K562 (cell line): ENCODE results near the gene CLDN14. TPM values are rescaled to one million over a fixed set of nuclear protein-coding genes. Genes with fewer than 3 reads are reported as not detected.
A peak's percentile ranks its signal among the peaks of the same experiment; 100 is the strongest.

Experiments used
- ATAC-seq: fragments of 200-7000 bp; cut with Tn5 transposase; 3 replicates; pipeline ENCODE4 v1.9.1; 2020; ENCODE audit warnings: moderate library complexity
- BruUV-seq: library from RNA; stranded (reverse); fragments of 400-500 nt; replicated peaks from 2 replicates; lab custom pipeline; 2021; lab: Mats Ljungman, UMichigan
- CTCF ChIA-PET: fragments of 300-600 bp; formaldehyde crosslinking; extraction: SDS; loops from one replicate; lab custom pipeline; 2021; ENCODE audit warnings: low intra/inter-chr PET ratio; lab: Yijun Ruan, JAX
- POLR2A ChIA-PET: fragments of 300-600, 350-650 bp; sonication (Branson Sonifier 250); formaldehyde crosslinking; extraction: SDS; loops from one replicate; lab custom pipeline; 2021; ENCODE audit warnings: antibody characterized with exemption, inconsistent platforms; lab: Yijun Ruan, JAX
- DNase-seq, 4 experiments: peaks; one replicate each; pipeline versions ENCODE4 v3.0.0 to v3.0.0-alpha.2; 2011 to 2018; ENCODE audit warnings: low spot score in 3 of 4, mixed read lengths in 3 of 4; ENCODE audit errors: extremely low read depth in 1 of 4
- FAIRE-seq: peaks from 2 replicates; lab custom pipeline; 2011; peaks lifted over from hg19 to GRCh38; lab: Jason Lieb, UNC
- H2AFZ ChIP-seq: 2 replicates; pipeline ENCODE4 v1.6.0; 2011; ENCODE audit warnings: low read depth, low read length, control low read depth, inconsistent platforms
- H3K27ac ChIP-seq: fragments of 200-600 bp; 3 replicates; pipeline ENCODE4 v1.8.0; 2011; ENCODE audit warnings: low read depth, mild to moderate bottlenecking, control low read depth, inconsistent platforms, low read length, moderate library complexity, mixed read lengths; ENCODE audit errors: extremely low read depth
- H3K27me3 ChIP-seq, 2 experiments: fragments of 300-600 bp in 1 of 2; 2 replicates in 1 of 2; 3 replicates in 1 of 2; pipeline versions ENCODE4 v1.6.0 to v1.8.0; 2011; ENCODE audit warnings: inconsistent platforms in 2 of 2, low read length in 2 of 2, mild to moderate bottlenecking in 1 of 2, mixed read lengths in 1 of 2, moderate library complexity in 1 of 2; ENCODE audit not compliant: control insufficient read depth in 2 of 2, insufficient read depth in 2 of 2
- H3K36me3 ChIP-seq: fragments of 300-600 bp; 3 replicates; pipeline ENCODE4 v1.8.0; 2011; ENCODE audit warnings: mild to moderate bottlenecking, low read length, inconsistent platforms; ENCODE audit not compliant: control insufficient read depth, insufficient read depth
- H3K4me1 ChIP-seq, 2 experiments: fragments of 200-600 bp in 1 of 2; replicated peaks in 1 of 2; 2 replicates in 1 of 2; 3 replicates in 1 of 2; pipeline versions ENCODE4 v1.5.1 to v1.8.0; 2011; ENCODE audit warnings: inconsistent platforms in 2 of 2, low read length in 2 of 2, mild to moderate bottlenecking in 1 of 2, mixed read lengths in 1 of 2, moderate library complexity in 1 of 2; ENCODE audit not compliant: control insufficient read depth in 2 of 2, insufficient read depth in 2 of 2
- H3K4me2 ChIP-seq: 2 replicates; pipeline ENCODE4 v1.6.1; 2011; ENCODE audit warnings: low read length, control low read depth, inconsistent platforms, mixed read lengths; ENCODE audit not compliant: insufficient read depth
- H3K4me3 ChIP-seq: fragments of 200-600 bp; sonication (generic), shearing (Covaris generic); 2 replicates; pipeline ENCODE4 v1.5.1; 2016; ENCODE audit warnings: control low read depth, inconsistent platforms
- H3K79me2 ChIP-seq: fragments of 200-600 bp; 3 replicates; pipeline ENCODE4 v1.8.0; 2011; ENCODE audit warnings: low read length, inconsistent platforms; ENCODE audit not compliant: control insufficient read depth, insufficient read depth
- H3K9ac ChIP-seq, 2 experiments: 2 replicates each; pipeline versions ENCODE4 v1.6.0 to v1.6.1; 2011; ENCODE audit warnings: low read depth in 2 of 2, low read length in 2 of 2, control low read depth in 1 of 2, inconsistent platforms in 1 of 2, mild to moderate bottlenecking in 1 of 2, mixed read lengths in 1 of 2; ENCODE audit not compliant: insufficient read depth in 1 of 2
- H3K9me1 ChIP-seq: one replicate; pipeline ENCODE4 v1.6.0; 2011; ENCODE audit warnings: inconsistent platforms, mild to moderate bottlenecking, low read length, moderate library complexity; ENCODE audit not compliant: control insufficient read depth, insufficient read depth
- H3K9me3 ChIP-seq: replicated peaks from 2 replicates; pipeline ENCODE4 v1.5.1; 2011; ENCODE audit warnings: low read depth, low read length, inconsistent platforms; ENCODE audit not compliant: control insufficient read depth, insufficient read depth
- H4K20me1 ChIP-seq: replicated peaks from 2 replicates; pipeline ENCODE4 v1.6.1; 2011; ENCODE audit warnings: low read length, inconsistent platforms, mixed read lengths; ENCODE audit not compliant: control insufficient read depth, insufficient read depth
- CLOCK ChIP-seq: fragments of 250-450 bp; sonication (Bioruptor Pico); IDR thresholded peaks from 2 replicates; pipeline ENCODE4 v1.4.0; 2020; ENCODE audit warnings: mild to moderate bottlenecking, moderate library complexity, borderline replicate concordance
- ELK3 ChIP-seq: fragments of 450-650 bp; formaldehyde crosslinking; IDR thresholded peaks from 2 replicates; pipeline ENCODE4 v1.4.0; 2020; ENCODE audit warnings: mild to moderate bottlenecking
- KLF1 ChIP-seq: fragments of 450-650 bp; IDR thresholded peaks from 2 replicates; pipeline ENCODE4 v1.6.1; 2016; ENCODE audit warnings: missing genetic modification characterization, missing compliant biosample characterization
- NFATC3 ChIP-seq: fragments of 450-650 bp; IDR thresholded peaks from 2 replicates; pipeline ENCODE4 v1.6.1; 2017; ENCODE audit warnings: mild to moderate bottlenecking
- STAG1 ChIP-seq: sonication (generic); formaldehyde crosslinking; IDR thresholded peaks from 2 replicates; pipeline ENCODE4 v1.5.0; 2020; ENCODE audit warnings: missing genetic modification reagents, borderline replicate concordance
- ZNF644 ChIP-seq: fragments of 200-800 bp; sonication (Bioruptor generic); IDR thresholded peaks from 2 replicates; pipeline ENCODE4 v1.6.1; 2016; ENCODE audit warnings: low read depth, missing genetic modification characterization, missing compliant biosample characterization
- ZZZ3 ChIP-seq: fragments of 450-650 bp; IDR thresholded peaks from 2 replicates; pipeline ENCODE4 v1.6.1; 2016; ENCODE audit warnings: antibody characterized with exemption, mild to moderate bottlenecking, moderate library complexity
- WGBS: fragments of 100-300 bp; shearing (Covaris generic); methylation state at CpG from one replicate; pipeline ENCODE4 v1.1.6; 2016; ENCODE audit warnings: low coverage, mixed read lengths; ENCODE audit not compliant: insufficient coverage; ENCODE audit errors: missing lambda C conversion rate; 5-methylcytosine and 5-hydroxymethylcytosine counted together
- in situ Hi-C: fragments of 300-500 bp; cut with MboI; formaldehyde crosslinking; loops from 4 replicates; pipeline ENCODE4 v1.15.0; 2018; ENCODE audit warnings: inconsistent platforms, mixed read lengths
- intact Hi-C: fragments of 100-400 bp; cut with micrococcal nuclease; formaldehyde crosslinking; loops from 2 replicates; pipeline ENCODE4 v1.14.2; 2022
- polyA plus RNA-seq, 8 experiments: library from polyadenylated mRNA; depleted of rRNA in 4 of 8; stranded (reverse) in 5 of 8; unstranded in 3 of 8; fragments of >200 nt; fragmentation: Nextera tagmentation in 2 of 8; fragmentation: Illumina TruSeq in 1 of 8; extraction: Ambion mirVana in 2 of 8; extraction: Trizol in 1 of 8; gene quantifications; 2 replicates each; pipeline versions ENCODE4 v1.2.1 to v1.2.3, GENCODE V29; 2011 to 2014; ENCODE audit warnings: inconsistent platforms in 1 of 8, missing spikeins in 1 of 8
- total RNA-seq, 7 experiments: library from RNA; depleted of rRNA in 6 of 7; stranded (reverse); fragments of >200 nt in 6 of 7; fragmentation: Illumina TruSeq in 2 of 7; extraction: Trizol in 2 of 7; gene quantifications; 2 replicates each; pipeline versions ENCODE4 v1.2.1 to v1.2.3, GENCODE V29; 2011 to 2021; ENCODE audit warnings: low replicate concordance in 1 of 7

Gene CLDN14
- total and polyA plus RNA-seq, 9 of the 15 experiments (the other 6 are each of a cell fraction or from before 2014, with no cell fraction given) = not detected

- no peaks in the 10 kb centered on the region for H3K79me2 ChIP-seq
- POLR2A ChIA-PET = no interaction called here
- H2AFZ ChIP-seq = 0 out of 2 replicates have a peak overlapping the region, but pooled peaks have one; percentile 2
- no peak for FAIRE-seq
- no peaks in the 10 kb centered on the region for H3K36me3 ChIP-seq
- 0 out of 2 replicates have a peak, but pooled peaks cover 3% of the 10 kb centered on the region for H4K20me1 ChIP-seq
- no peak overlapping the region for H3K27ac ChIP-seq
- peaks cover 0 to 3% of the 10 kb centered on the region in 2 experiments; a peak in 2 of 5 replicates for H3K4me1 ChIP-seq
- ATAC-seq = no peak
- no peaks in the 10 kb centered on the region for H3K9me3 ChIP-seq
- H3K9ac ChIP-seq = no peak overlapping the region
- CTCF ChIA-PET = no interaction called here
- in situ Hi-C loops = no loop called here
- intact Hi-C loops = no loop called here
- DNase-seq = no peak
- H3K4me2 ChIP-seq = no peak overlapping the region
- H3K4me3 ChIP-seq = no peak overlapping the region
- no peaks in the 10 kb centered on the region for H3K9me1 ChIP-seq
- H3K27me3 ChIP-seq = peaks cover 38 to 62% of the 10 kb centered on the region in 2 experiments
- TF ChIP-seq CLOCK (CRISPR knock-in tag) (no peak), STAG1 (CRISPR knock-in tag) (no peak), ELK3 (no peak), NFATC3 (no peak), ZZZ3 (no peak), KLF1 (no peak), ZNF644 (no peak)
- no TSS peak for BruUV-seq
- 9% methylated on average over 10 of the region's 10 CpGs for WGBS
Observed at GRCh38 chr21:36446301-36446700, 33.6 kb downstream of the CLDN14 start.
